GM18517 (cell line): Measurements from ENCODE around the gene ZNF525.
"Not testable (repeated sequence)": the region's sequence is repeated elsewhere in the genome, so short reads cannot be mapped to it uniquely, and the experiment has no call there.

Experiments used
- ATAC-seq: cut with Tn5 transposase; IDR thresholded peaks from one replicate; pipeline ENCODE4 v1.9.1; 2021; ENCODE audit warnings: mild to moderate bottlenecking, moderate library complexity; ENCODE audit not compliant: unreplicated experiment

The ZNF525 gene

GRCh38 chr19:53365134-53365898, at the start of gene ZNF525:
TSS of gene ZNF525 (plus strand) at chr19:53365705. CDS start at chr19:53372282, 6,577 bp downstream.
- ATAC-seq: peak; percentile 72

GRCh38 chr19:53328967-53329366, 36.5 kb upstream of the ZNF525 start:
- ATAC-seq: no peak

- ATAC-seq: no peak
Observed at GRCh38 chr19:53332484-53332883, 33.0 kb upstream of the ZNF525 start.

- ATAC-seq: no peak
Observed at GRCh38 chr19:53333066-53333462, 32.4 kb upstream of the ZNF525 start.

DNA sequence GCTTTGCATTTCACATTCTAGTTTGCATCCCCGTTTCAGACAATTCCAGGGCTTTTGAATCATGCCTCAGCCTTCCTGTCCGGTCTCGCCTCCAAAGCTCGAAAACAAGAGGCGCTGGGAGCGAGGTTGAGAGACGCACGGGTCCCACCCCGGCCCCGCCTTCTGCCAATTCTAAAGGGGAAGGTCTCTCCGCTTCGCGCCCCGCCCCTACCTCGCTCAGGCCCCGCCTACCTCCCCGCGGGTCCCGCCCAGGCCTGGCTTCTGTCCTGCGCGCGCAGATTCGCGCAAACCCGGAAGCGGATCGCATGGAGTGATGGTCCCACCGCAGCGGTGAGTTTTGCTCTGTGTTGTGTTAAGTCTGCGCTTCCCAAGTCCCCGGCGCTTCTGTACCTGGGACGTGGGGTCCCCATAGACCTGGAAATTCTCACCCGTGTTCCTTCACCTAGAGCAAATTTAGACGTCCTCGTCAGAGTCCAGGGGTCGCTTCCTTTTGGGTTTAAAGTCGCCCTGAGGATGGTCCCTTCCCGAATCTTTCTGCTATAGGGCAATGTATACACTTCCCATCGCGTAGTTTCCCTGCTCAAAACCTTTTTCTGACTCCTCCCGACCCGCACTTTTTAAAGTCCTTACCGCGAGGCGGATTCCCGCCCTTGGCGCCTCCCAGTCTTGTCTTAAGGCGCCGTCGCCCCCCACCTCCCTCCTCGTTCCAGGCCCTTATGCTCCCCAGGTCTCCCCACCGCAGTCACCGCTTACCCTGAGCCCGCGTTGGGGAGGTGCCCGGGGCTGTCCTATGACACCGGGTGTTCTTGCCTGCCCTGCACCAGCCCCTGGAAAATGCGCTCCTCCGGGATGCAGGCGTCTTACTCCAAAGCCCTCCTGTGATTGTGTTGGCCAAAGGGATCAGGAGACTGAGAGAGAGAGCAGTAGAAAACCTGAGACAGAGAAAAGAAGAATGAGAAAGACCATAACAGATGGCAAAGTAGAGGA, 31.7 kb upstream of the ZNF525 start, which contains the start of gene ZNF845:
Gene ZNF845 (plus strand): TSS at position 287 of the 987 bp plus-strand sequence. CDS start 7,559 bp downstream, outside the sequence.
- peak; percentile 90 for ATAC-seq

DNA sequence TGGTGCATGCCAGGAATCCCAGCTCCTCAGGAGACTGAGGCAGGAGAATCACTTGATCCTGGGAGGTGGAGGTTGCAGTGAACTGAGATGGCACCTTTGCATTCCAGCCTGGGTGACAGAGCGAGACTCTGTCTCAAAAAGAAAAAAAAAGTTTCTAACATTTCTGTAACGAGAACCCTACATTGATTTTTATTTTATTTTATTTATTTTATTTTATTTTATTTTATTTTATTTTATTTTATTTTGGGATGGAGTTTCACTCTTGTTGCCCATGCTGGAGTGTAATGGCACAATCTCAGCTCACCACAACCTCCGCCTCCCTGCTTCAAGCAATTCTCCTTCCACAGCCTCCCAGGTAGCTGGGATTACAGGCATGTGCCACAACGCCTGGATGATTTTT, 21.1 kb upstream of the ZNF525 start:
- ATAC-seq: not testable (repeated sequence)

DNA sequence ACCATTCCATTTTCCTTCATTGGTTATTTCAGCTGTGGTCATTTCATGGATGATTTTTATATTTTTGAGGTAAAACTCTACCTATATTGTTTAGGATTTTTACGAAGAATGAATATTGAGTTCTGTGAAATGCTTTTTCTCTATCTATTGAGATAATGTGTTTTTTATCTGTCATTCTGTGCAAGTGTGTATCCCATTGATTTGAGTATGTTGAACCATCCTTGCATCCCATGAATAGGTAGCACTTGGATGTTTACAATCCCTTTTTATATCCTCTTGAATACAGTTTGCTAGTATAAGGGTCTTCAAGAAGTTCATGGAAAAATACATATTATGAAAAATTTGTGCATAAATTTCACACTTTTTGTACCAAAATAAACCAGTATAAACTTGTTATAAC, 9.8 kb upstream of the ZNF525 start:
- ATAC-seq: no peak

GRCh38 chr19:53357821-53358581, 7.5 kb upstream of the ZNF525 start:
- no peak for ATAC-seq

DNA sequence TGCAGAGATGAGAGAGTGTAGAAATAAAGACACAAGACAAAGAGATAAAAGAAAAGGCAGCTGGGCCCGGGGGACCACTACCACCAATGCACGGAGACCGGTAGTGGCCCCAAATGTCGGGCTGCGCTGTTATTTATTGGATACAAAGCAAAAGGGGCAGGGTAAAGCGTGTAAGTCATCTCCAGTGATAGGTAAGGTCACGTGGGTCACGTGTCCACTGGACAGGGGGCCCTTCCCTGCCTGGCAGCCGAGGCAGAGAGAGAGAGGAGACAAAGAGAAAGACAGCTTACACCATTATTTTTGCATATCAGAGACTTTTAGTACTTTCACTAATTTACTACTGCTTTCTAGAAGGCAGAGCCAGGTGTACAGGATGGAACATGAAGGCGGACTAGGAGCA, 5.4 kb upstream of the ZNF525 start:
- not testable (repeated sequence) for ATAC-seq

- peak; percentile 36 for ATAC-seq
Observed at GRCh38 chr19:53365899-53366493, 491 bp downstream of the ZNF525 start.

DNA sequence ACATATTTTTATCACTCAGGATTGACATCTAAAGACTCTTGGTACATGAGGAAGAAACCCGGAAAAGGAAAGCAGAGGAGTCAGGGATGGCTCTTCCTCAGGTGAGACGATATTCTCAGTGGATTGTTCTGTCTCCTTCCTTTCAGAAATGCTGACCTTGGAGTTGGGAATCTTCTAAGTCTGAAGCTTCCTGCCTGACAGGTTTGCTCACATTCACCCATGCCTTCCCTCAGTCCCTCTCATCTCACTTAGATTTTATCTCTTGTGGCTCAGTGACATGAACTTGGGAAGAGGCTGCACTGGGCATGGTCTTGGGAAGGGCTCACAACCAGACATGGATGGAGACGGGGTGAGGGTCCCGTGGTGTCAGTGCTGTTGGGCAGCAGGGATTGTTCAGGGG, 6.7 kb downstream of the ZNF525 start:
- ATAC-seq: no peak

GRCh38 chr19:53374288-53374687, 8.8 kb downstream of the ZNF525 start:
- no peak for ATAC-seq

DNA sequence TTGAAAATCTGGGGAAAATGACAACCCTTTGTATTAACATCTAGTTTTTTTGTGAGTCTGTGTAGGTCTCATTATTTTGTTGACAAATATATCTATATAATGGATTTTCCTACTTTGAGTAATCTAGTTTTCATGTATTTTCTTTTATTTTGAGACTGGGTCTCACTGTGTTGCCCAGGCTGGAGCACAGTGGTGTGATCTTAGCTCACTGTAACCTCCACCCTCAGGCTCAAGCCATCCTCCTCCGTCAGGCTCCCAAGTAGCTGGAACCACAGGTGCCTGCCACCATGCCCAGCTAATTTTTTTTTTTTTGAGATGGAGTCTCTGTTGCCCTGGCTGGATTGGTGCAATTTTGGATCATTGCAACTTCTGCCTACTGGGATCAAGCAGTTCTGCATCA, 9.2 kb downstream of the ZNF525 start:
- no peak for ATAC-seq

DNA sequence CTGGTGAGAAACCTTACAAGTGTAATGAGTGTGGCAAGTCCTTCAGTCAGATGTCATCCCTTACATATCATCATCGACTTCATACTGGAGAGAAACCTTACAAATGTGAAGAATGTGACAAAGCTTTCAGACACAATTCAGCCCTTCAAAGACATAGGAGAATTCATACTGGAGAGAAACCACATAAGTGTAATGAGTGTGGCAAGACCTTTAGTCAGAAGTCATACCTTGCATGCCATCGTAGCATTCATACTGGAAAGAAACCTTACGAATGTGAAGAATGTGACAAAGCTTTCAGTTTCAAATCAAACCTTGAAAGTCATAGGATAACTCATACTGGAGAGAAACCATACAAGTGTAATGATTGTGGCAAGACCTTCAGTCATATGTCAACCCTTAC, 15.9 kb downstream of the ZNF525 start:
- ATAC-seq: no peak

DNA sequence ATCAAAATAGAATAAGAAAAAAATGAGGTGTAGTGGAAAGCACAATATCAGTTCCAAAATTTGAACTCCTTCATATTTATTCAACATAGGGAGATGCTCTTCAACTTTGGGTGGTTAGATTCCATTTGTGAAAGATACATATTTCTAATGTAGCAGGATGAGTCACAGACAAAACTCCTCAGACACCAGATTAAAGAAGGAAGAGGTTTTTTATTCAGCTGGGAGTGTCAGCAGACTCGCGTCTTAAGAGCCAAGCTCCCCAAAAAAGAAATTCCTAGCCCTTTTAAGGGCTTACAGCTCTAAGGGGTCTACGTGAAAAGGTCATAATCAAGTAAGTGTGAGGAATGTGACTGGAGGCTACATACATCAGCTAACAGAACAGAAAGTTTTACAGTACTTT, 22.7 kb downstream of the ZNF525 start:
- no peak for ATAC-seq

DNA sequence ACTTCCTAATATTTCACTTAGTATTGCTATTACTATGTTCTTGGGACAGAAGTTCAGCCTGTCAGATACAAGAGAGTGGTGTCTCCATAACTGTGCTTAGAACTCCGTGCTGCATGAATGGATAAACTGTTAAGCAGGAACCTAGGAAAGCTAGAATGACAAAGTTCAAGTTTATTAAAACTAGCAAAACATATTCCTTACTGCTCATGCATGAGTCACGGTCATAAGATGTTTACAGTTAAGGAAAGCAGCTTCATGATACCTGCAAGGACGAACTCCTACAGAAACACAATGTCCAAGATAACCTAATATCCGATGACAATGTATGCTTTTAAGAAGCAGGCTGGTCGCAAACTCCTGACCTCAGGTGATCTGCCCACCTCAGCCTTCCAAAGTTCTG, 23.4 kb downstream of the ZNF525 start:
- no peak for ATAC-seq

DNA sequence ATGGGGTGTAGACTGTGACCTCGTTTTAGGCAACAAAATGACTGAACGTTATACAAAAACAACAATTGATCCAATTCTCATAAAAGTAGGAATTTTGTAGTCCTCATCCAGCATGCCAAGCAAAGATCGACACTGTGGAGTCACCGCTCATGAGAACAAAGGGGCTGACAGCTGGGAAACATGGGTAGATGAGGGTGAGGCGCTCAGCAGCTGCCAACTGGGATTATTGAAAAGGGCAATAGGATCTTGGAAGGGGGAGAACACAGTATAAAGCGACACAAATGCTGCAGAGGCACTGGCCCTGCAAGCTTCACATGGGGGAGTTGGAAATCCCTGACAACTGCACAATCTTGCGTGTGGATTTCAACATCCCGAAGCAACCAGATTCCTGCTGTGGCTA, 24.1 kb downstream of the ZNF525 start:
- no peak for ATAC-seq

DNA sequence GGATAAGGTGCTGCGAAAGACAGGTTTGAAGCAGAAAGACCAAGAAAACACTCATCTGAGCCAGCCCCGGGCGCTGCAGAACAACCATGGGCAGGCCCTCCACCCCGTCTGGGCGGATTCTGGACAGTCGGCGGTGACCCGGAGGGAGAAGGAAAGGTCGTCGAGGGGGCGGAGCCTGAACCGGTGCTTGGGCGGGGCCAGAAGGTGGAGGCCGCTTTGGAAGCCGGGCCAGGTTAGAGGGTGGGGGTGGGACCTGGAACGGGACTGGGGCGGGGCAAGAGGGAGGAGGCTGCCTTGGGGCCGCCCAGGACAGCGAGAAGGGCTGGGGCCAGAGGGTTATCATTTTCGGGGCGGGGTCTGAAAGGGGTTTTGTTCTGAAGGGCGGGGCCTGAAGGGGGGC, 24.5 kb downstream of the ZNF525 start:
- ATAC-seq: no peak

GRCh38 chr19:53394522-53394973, 29.0 kb downstream of the ZNF525 start:
- no peak for ATAC-seq
